GM18519 (cell line): Measurements from ENCODE around the gene LSG1.

ENCODE experiments used
- ATAC-seq: cut with Tn5 transposase; IDR thresholded peaks from one replicate; pipeline ENCODE4 v1.9.1; 2021; ENCODE audit warnings: mild to moderate bottlenecking, moderate library complexity; ENCODE audit not compliant: unreplicated experiment, low FRiP score

The LSG1 gene

GRCh38 chr3:194671900-194672808 is at the start of gene LSG1:
LSG1 (minus strand) TSS chr3:194672191; CDS start chr3:194672162, 29 bp downstream.
- ATAC-seq, result peak; percentile 68

- ATAC-seq, result no peak
Measured at GRCh38 chr3:194720048-194720447, 48.1 kb upstream of the LSG1 start.

- no peak for ATAC-seq
Measured at GRCh38 chr3:194718079-194718478, 46.1 kb upstream of the LSG1 start.

GRCh38 chr3:194715022-194715800 is 43.2 kb upstream of the LSG1 start:
- no peak for ATAC-seq

- ATAC-seq, result no peak
Measured at GRCh38 chr3:194714564-194714963, 42.6 kb upstream of the LSG1 start.

GRCh38 chr3:194714137-194714455 is 42.1 kb upstream of the LSG1 start:
- ATAC-seq, result no peak

- no peak for ATAC-seq
Measured at GRCh38 chr3:194713299-194714136, 41.5 kb upstream of the LSG1 start.

GRCh38 chr3:194711913-194712312 is 39.9 kb upstream of the LSG1 start:
- no peak for ATAC-seq

GRCh38 chr3:194711286-194711685 is 39.3 kb upstream of the LSG1 start:
- ATAC-seq, result no peak

GRCh38 chr3:194707147-194707540 is 35.2 kb upstream of the LSG1 start:
- no peak for ATAC-seq

- ATAC-seq, result no peak
Measured at GRCh38 chr3:194705761-194706160, 33.8 kb upstream of the LSG1 start.

- no peak for ATAC-seq
Measured at GRCh38 chr3:194705227-194705626, 33.2 kb upstream of the LSG1 start.

GRCh38 chr3:194702545-194702944 is 30.6 kb upstream of the LSG1 start:
- ATAC-seq, result no peak

GRCh38 chr3:194696702-194697101 is 24.7 kb upstream of the LSG1 start:
- ATAC-seq, result no peak

GRCh38 chr3:194691481-194692283 is 19.7 kb upstream of the LSG1 start:
- ATAC-seq, result peak; percentile 58

- no peak for ATAC-seq
Measured at GRCh38 chr3:194690501-194691372, 18.7 kb upstream of the LSG1 start.

- ATAC-seq, result no peak
Measured at GRCh38 chr3:194689493-194689944, 17.5 kb upstream of the LSG1 start.

GRCh38 chr3:194688946-194689345 is 17.0 kb upstream of the LSG1 start:
- no peak for ATAC-seq

GRCh38 chr3:194688200-194688740 is 16.3 kb upstream of the LSG1 start:
- ATAC-seq, result no peak
